ENCODE results near the gene CIDEB. TPM values are rescaled to one million over a fixed set of nuclear protein-coding genes. Genes with fewer than 3 reads are reported as not detected.

The CIDEB gene
- total and polyA plus RNA-seq, 10 of the 15 experiments (the other 5 are each of a cell fraction or from before 2014, with no cell fraction given): 0.34 to 6.3 (median 3.2) TPM

DNA sequence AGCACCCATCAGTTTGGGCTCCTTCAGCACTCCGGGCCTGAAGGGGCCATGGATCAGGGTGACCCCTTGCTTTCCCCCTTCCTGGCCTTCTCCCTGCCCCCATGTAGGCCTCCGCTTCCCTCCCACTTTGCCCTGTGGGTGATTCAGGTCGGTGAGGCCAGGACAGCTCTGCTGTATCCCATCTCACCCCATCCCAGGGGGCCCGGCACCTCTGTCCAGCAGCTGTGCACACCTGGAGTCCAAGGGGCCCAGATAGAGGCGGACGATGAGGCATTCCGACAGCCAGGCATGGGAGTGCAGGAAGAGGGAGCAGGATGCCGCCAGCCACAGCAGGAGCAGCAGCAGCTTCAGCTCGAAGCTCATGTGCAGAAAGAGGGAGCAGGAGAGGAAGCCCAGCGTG is 14.9 kb upstream of the CIDEB start (continued):
- TF ChIP-seq, protein P1, sequence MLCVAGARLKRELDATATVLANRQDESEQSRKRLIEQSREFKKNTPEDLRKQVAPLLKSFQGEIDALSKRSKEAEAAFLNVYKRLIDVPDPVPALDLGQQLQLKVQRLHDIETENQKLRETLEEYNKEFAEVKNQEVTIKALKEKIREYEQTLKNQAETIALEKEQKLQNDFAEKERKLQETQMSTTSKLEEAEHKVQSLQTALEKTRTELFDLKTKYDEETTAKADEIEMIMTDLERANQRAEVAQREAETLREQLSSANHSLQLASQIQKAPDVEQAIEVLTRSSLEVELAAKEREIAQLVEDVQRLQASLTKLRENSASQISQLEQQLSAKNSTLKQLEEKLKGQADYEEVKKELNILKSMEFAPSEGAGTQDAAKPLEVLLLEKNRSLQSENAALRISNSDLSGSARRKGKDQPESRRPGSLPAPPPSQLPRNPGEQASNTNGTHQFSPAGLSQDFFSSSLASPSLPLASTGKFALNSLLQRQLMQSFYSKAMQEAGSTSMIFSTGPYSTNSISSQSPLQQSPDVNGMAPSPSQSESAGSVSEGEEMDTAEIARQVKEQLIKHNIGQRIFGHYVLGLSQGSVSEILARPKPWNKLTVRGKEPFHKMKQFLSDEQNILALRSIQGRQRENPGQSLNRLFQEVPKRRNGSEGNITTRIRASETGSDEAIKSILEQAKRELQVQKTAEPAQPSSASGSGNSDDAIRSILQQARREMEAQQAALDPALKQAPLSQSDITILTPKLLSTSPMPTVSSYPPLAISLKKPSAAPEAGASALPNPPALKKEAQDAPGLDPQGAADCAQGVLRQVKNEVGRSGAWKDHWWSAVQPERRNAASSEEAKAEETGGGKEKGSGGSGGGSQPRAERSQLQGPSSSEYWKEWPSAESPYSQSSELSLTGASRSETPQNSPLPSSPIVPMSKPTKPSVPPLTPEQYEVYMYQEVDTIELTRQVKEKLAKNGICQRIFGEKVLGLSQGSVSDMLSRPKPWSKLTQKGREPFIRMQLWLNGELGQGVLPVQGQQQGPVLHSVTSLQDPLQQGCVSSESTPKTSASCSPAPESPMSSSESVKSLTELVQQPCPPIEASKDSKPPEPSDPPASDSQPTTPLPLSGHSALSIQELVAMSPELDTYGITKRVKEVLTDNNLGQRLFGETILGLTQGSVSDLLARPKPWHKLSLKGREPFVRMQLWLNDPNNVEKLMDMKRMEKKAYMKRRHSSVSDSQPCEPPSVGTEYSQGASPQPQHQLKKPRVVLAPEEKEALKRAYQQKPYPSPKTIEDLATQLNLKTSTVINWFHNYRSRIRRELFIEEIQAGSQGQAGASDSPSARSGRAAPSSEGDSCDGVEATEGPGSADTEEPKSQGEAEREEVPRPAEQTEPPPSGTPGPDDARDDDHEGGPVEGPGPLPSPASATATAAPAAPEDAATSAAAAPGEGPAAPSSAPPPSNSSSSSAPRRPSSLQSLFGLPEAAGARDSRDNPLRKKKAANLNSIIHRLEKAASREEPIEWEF (IDR thresholded peaks at IDR 0.05; ENCODE audit: insufficient replicate concordance, low read depth, low read length): no peak

GRCh38 chr14:24321212-24321975 is 13.6 kb upstream of the CIDEB start:
- Histone ChIP-seq H3K9me3 (replicated peaks; ENCODE audit: control insufficient read depth, insufficient read depth, low read length) (no peaks in the 10 kb centered on the region), H3K4me1 (ENCODE audit: control insufficient read depth, insufficient read depth, low read length) (no peaks in the 10 kb centered on the region), H3K4me2 (ENCODE audit: control insufficient read depth, insufficient read depth) (no peak overlapping the region), H3K36me3 (ENCODE audit: control insufficient read depth in 2 of 2, insufficient read depth in 2 of 2, low read length in 1 of 2) (no peaks in the 10 kb centered on the region), H3K9ac (ENCODE audit: control insufficient read depth, insufficient read depth, low read length) (no peak overlapping the region), H4K20me1 (ENCODE audit: control insufficient read depth, insufficient read depth) (no peaks in the 10 kb centered on the region; the same call in 1 of the 2 replicates), H2AFZ (ENCODE audit: control insufficient read depth, low read depth, low read length) (no peak overlapping the region), H3K27me3 (replicated peaks in 1 of 2; ENCODE audit: control insufficient read depth in 2 of 2, insufficient read depth in 2 of 2, low read length in 1 of 2) (no peaks in the 10 kb centered on the region), H3K27ac (ENCODE audit: control insufficient read depth, insufficient read depth) (no peak overlapping the region), H3K79me2 (ENCODE audit: control insufficient read depth, insufficient read depth, low read length) (no peaks in the 10 kb centered on the region), H3K4me3 (no peak overlapping the region)
- BruUV-seq (replicated peaks): no TSS peak
- 51% methylated on average over 14 of the region's 14 CpGs for WGBS (ENCODE audit: insufficient coverage, insufficient replicate concordance, low lambda C conversion rate, missing lambda C conversion rate)
- ChIA-PET SMC1A (ENCODE audit: uncharacterized antibody, unreplicated experiment) (interaction anchor here (0.7 to 1.1 kb wide), 4 partner anchors 14 to 114 kb away, joined by 3 to 5 read pairs (median 3); partner anchors contain the start of gene CIDEB), RAD21 (ENCODE audit: unreplicated experiment) (no interaction called here), POLR2A (interaction anchor here (0.5 to 0.7 kb wide), 2 partner anchors 176 to 727 kb away, joined by 3 read pairs; no protein-coding TSS in a partner anchor), CTCF (interaction anchor here (1.7 to 3.3 kb wide), 3 partner anchors 12 to 115 kb away, joined by 5 to 19 read pairs (median 8); partner anchors contain the start of gene CIDEB)
- DNase-seq (ENCODE audit: low read depth, low spot score) (no peak), ATAC-seq (no peak), FAIRE-seq (no peak)
- intact Hi-C loops (cut with micrococcal nuclease; ENCODE audit: unreplicated experiment) (no loop called here), in situ Hi-C loops (cut with MboI) (no loop called here)
- TF ChIP-seq TCF12 (IDR thresholded peaks at IDR 0.05; ENCODE audit: low read depth, low read length): no peak
- TF ChIP-seq, protein P2, sequence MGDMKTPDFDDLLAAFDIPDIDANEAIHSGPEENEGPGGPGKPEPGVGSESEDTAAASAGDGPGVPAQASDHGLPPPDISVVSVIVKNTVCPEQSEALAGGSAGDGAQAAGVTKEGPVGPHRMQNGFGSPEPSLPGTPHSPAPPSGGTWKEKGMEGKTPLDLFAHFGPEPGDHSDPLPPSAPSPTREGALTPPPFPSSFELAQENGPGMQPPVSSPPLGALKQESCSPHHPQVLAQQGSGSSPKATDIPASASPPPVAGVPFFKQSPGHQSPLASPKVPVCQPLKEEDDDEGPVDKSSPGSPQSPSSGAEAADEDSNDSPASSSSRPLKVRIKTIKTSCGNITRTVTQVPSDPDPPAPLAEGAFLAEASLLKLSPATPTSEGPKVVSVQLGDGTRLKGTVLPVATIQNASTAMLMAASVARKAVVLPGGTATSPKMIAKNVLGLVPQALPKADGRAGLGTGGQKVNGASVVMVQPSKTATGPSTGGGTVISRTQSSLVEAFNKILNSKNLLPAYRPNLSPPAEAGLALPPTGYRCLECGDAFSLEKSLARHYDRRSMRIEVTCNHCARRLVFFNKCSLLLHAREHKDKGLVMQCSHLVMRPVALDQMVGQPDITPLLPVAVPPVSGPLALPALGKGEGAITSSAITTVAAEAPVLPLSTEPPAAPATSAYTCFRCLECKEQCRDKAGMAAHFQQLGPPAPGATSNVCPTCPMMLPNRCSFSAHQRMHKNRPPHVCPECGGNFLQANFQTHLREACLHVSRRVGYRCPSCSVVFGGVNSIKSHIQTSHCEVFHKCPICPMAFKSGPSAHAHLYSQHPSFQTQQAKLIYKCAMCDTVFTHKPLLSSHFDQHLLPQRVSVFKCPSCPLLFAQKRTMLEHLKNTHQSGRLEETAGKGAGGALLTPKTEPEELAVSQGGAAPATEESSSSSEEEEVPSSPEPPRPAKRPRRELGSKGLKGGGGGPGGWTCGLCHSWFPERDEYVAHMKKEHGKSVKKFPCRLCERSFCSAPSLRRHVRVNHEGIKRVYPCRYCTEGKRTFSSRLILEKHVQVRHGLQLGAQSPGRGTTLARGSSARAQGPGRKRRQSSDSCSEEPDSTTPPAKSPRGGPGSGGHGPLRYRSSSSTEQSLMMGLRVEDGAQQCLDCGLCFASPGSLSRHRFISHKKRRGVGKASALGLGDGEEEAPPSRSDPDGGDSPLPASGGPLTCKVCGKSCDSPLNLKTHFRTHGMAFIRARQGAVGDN (IDR thresholded peaks at IDR 0.05): no peak
- no peak for TF ChIP-seq TCF7 (IDR thresholded peaks at IDR 0.05; ENCODE audit: borderline replicate concordance)
- no peak for TF ChIP-seq RAD51 (IDR thresholded peaks at IDR 0.05)
- TF ChIP-seq, protein P3, sequence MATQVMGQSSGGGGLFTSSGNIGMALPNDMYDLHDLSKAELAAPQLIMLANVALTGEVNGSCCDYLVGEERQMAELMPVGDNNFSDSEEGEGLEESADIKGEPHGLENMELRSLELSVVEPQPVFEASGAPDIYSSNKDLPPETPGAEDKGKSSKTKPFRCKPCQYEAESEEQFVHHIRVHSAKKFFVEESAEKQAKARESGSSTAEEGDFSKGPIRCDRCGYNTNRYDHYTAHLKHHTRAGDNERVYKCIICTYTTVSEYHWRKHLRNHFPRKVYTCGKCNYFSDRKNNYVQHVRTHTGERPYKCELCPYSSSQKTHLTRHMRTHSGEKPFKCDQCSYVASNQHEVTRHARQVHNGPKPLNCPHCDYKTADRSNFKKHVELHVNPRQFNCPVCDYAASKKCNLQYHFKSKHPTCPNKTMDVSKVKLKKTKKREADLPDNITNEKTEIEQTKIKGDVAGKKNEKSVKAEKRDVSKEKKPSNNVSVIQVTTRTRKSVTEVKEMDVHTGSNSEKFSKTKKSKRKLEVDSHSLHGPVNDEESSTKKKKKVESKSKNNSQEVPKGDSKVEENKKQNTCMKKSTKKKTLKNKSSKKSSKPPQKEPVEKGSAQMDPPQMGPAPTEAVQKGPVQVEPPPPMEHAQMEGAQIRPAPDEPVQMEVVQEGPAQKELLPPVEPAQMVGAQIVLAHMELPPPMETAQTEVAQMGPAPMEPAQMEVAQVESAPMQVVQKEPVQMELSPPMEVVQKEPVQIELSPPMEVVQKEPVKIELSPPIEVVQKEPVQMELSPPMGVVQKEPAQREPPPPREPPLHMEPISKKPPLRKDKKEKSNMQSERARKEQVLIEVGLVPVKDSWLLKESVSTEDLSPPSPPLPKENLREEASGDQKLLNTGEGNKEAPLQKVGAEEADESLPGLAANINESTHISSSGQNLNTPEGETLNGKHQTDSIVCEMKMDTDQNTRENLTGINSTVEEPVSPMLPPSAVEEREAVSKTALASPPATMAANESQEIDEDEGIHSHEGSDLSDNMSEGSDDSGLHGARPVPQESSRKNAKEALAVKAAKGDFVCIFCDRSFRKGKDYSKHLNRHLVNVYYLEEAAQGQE (IDR thresholded peaks at IDR 0.05; ENCODE audit: low read depth, low read length): no peak
